RWPE1 (cell line): ENCODE results near the gene DOCK8.

Experiments
- CTCF ChIA-PET: fragments of 350-600 bp; sonication (Branson Sonifier 250); formaldehyde crosslinking; extraction: SDS; loops from one replicate; lab custom pipeline; 2021; lab: Yijun Ruan, JAX
- POLR2A ChIA-PET: fragments of 400-600 bp; formaldehyde crosslinking; extraction: SDS; loops from one replicate; lab custom pipeline; 2020; ENCODE audit warnings: antibody characterized with exemption; ENCODE audit not compliant: low non-redundant PET; lab: Yijun Ruan, JAX
- DNase-seq: peaks from one replicate; pipeline ENCODE4 v3.0.0; 2012; ENCODE audit warnings: low spot score
- H3K27ac ChIP-seq: fragments of 450-650 bp; 2 replicates; pipeline ENCODE4 v1.5.1; 2017
- TF ChIP-seq, protein P1 (sequence below): fragments of 450-650 bp; conservative IDR thresholded peaks from 2 replicates; pipeline ENCODE4 v1.5.1; 2017; ENCODE audit warnings: low read depth, mild to moderate bottlenecking

Gene DOCK8

GRCh38 chr9:463455-464171, 248.9 kb downstream of the DOCK8 start:
- TF ChIP-seq, protein P1, sequence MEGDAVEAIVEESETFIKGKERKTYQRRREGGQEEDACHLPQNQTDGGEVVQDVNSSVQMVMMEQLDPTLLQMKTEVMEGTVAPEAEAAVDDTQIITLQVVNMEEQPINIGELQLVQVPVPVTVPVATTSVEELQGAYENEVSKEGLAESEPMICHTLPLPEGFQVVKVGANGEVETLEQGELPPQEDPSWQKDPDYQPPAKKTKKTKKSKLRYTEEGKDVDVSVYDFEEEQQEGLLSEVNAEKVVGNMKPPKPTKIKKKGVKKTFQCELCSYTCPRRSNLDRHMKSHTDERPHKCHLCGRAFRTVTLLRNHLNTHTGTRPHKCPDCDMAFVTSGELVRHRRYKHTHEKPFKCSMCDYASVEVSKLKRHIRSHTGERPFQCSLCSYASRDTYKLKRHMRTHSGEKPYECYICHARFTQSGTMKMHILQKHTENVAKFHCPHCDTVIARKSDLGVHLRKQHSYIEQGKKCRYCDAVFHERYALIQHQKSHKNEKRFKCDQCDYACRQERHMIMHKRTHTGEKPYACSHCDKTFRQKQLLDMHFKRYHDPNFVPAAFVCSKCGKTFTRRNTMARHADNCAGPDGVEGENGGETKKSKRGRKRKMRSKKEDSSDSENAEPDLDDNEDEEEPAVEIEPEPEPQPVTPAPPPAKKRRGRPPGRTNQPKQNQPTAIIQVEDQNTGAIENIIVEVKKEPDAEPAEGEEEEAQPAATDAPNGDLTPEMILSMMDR: no peak
- H3K27ac ChIP-seq: no peak overlapping the region
- POLR2A ChIA-PET: no interaction called here
- CTCF ChIA-PET: no interaction called here
- DNase-seq: no peak

DNA sequence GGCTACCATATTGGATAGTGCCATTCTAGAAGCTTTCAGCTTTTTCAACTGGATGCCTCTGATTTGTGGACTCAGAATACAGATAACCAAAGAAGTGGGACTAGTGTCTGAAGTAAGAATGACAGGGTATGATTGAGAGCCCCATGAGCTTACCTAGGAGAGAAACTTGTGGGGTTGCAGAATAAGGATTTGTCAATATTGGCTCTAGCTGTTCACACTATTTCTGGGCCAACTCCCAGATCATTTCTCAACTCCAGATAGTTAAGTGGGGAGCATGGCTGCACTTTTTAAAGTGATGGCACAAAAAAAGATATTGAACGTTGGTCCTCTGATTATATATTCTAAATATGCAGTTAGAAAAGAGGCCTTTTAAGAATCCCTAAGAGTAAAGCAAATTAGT, 252.1 kb downstream of the DOCK8 start:
- DNase-seq: no peak
- POLR2A ChIA-PET: no interaction called here
- no peak overlapping the region for H3K27ac ChIP-seq
- CTCF ChIA-PET: no interaction called here
- TF ChIP-seq, protein P1: no peak

GRCh38 chr9:468766-469426, 254.2 kb downstream of the DOCK8 start:
- no peak for DNase-seq
- no peak overlapping the region for H3K27ac ChIP-seq
- ChIA-PET CTCF (no interaction called here), POLR2A (no interaction called here)
- TF ChIP-seq, protein P1: no peak

DNA sequence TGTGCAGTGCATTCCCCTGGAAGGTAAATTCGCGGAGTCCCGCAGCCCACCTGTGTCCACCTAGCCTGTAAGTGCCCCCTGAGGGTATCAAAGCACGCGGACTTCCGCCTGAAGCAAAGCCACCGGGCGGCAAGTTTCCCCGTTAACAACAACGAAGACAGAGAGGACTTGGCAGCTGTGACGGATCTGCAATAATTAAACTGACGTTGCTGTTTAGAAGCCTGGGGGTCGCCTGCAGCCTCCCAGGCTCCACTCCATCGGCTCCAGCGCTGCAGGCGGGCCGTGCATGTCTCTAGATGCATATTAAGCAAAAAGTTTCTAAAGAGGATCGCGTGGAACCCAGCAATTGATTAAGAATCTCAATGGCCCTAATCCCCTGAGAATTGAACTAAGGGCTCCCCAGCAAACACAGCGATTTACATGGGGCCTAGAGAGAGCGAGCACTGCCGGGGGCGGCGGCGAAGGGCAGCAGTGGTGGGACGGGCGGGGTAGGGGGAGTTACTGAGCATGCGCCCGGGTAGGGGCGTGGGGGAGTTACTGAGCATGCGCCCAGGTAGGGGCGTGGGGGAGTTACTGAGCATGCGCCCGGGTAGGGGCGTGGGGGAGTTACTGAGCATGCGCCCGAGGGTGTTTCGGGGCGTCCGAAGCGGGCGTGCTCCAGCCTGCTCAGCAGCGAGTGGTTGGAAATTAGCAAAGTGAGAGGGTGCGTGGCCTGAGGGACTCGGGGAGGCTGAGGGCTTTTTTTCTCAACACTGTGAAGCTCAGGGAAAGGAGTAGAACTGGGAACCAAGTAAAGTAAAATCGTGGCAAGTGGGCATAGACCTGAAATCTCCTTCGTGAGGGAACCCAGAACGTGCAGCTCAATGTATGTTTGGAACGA, 255.2 kb downstream of the DOCK8 start:
- DNase-seq: peak; percentile 84
- TF ChIP-seq, protein P1: no peak
- CTCF ChIA-PET: interaction anchor here (0.6 kb wide), 1 partner anchor 63 kb away, joined by 3 read pairs; no protein-coding TSS in a partner anchor
- peak overlapping the region; percentile 80 for H3K27ac ChIP-seq
- POLR2A ChIA-PET: no interaction called here

DNA sequence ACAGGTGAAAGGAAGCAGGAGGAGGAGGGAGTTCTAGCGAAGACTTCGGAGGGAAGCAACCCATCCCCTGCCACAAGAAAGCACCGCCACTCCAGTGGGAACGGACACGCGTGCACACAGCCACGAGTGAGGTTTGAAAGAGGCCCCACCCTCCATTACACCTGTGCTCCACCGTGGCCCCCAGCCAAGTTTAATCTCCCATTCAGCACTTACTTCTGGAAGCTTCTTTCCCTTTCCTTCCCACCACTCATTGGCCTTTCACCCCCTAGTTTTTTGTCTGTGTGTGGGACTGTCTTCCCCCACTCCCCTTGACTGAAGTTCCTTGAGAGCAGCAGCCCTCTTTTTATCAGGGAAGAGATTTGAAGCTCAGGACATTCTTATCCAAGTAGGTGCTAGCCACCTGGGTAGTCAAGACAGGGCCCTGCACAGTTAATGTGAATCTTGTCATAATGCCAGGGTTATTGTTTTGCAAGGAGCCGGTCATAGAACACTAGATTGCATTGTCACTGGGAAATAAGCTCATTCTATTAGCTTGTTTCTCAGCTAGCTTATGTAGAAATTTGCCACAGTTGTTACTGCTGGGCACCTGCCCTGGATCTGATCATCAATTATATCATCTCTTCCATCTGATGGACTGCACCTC, 256.0 kb downstream of the DOCK8 start:
- POLR2A ChIA-PET: no interaction called here
- peak overlapping the region; percentile 80 for H3K27ac ChIP-seq
- peak; percentile 3 for DNase-seq
- CTCF ChIA-PET: interaction anchor here (0.6 kb wide), 2 partner anchors 25 to 62 kb away, joined by 3 read pairs; no protein-coding TSS in a partner anchor
- TF ChIP-seq, protein P1: no peak
